A673 (cell line): ENCODE results near the gene DCLRE1C.

Experiments
- CTCF ChIP-seq: fragments of 300-800, 200-600 bp; sonication (generic); conservative IDR thresholded peaks from 2 replicates; pipeline ENCODE4 v1.5.1; 2017; ENCODE audit warnings: low read depth, mild to moderate bottlenecking, antibody characterized with exemption, low read length, moderate library complexity, mixed read lengths
- EZH2 ChIP-seq: fragments of 200-600 bp; sonication (generic); IDR thresholded peaks from 2 replicates; pipeline ENCODE4 v1.6.1; 2017; ENCODE audit warnings: borderline replicate concordance, low read depth, mild to moderate bottlenecking, mixed read lengths, antibody characterized with exemption, low read length; ENCODE audit not compliant: poor library complexity, severe bottlenecking

GRCh38 chr10:14995964-14996565, 42.2 kb upstream of the DCLRE1C start:
- TF ChIP-seq CTCF: no peak
- no peak for TF ChIP-seq EZH2
